Right ventricle myocardium superior (tissue), 1 donor: ENCODE measurements around the gene LRRC59. TPM values are rescaled to one million over a fixed set of nuclear protein-coding genes. Genes with fewer than 3 reads are reported as not detected.
"Not testable (repeated sequence)": the region's sequence is repeated elsewhere in the genome, so short reads cannot be mapped to it uniquely, and the experiment has no call there.

Experiments
- ATAC-seq: fragments of 200-7000 bp; cut with Tn5 transposase; one replicate; pipeline ENCODE4 v1.9.1; 2020; ENCODE audit warnings: mild to moderate bottlenecking; ENCODE audit not compliant: poor library complexity
- DNase-seq: peaks from one replicate; pipeline ENCODE4 v3.0.0-alpha.2; 2020
- intact Hi-C: fragments of 100-400 bp; cut with DNase I; formaldehyde crosslinking; loops from one replicate; pipeline ENCODE4 v1.11.2; 2022
- total RNA-seq: library from RNA; stranded (reverse); fragmentation: NEBNext Ultra II Directional; extraction: Animal tissue kit (Norgen Biotek cat#: 25700); gene quantifications from one replicate; pipeline ENCODE4 v1.2.1, GENCODE V29; 2021
- donor health status: DM: no; HTN: yes; CAD: no; lungs with severe emphysema.

The LRRC59 gene
- total RNA-seq, 1 donor from 2014 or later: 20.3 TPM

GRCh38 chr17:50333291-50334057 is 63.8 kb downstream of the LRRC59 start:
- intact Hi-C loops, ATAC-seq, DNase-seq: not testable (repeated sequence)

- intact Hi-C loops: no loop called here
- ATAC-seq (peak; percentile 86), DNase-seq (no peak)
Observed at GRCh38 chr17:50332196-50332595, 65.1 kb downstream of the LRRC59 start.

Other genes starting within 250 kb of the LRRC59 start
- gene PPP1R9B, start 246.8 kb downstream of the LRRC59 start, total RNA-seq: 35.4 TPM
- 135 TPM for gene SGCA, start 231.5 kb downstream of the LRRC59 start, total RNA-seq
- 28.1 TPM for gene COL1A1, start 195.9 kb downstream of the LRRC59 start, total RNA-seq
- not detected for gene TMEM92, start 123.1 kb downstream of the LRRC59 start, total RNA-seq
- gene XYLT2, start 51.4 kb downstream of the LRRC59 start, total RNA-seq: 13.0 TPM
- gene MRPL27, start 24.3 kb downstream of the LRRC59 start, total RNA-seq: 78.6 TPM
- not detected for gene EME1, start 24.3 kb downstream of the LRRC59 start, total RNA-seq
- 25.0 TPM for gene ACSF2, start 28.7 kb upstream of the LRRC59 start, total RNA-seq
- gene CHAD, start 71.4 kb upstream of the LRRC59 start, total RNA-seq: 0.27 TPM
- 49.7 TPM for gene RSAD1, start 81.3 kb upstream of the LRRC59 start, total RNA-seq
- 0.43 TPM for gene MYCBPAP, start 110.9 kb upstream of the LRRC59 start, total RNA-seq
- gene EPN3, start 135.2 kb upstream of the LRRC59 start, total RNA-seq: 17.7 TPM
- 58.2 TPM for gene SPATA20, start 149.7 kb upstream of the LRRC59 start, total RNA-seq
- gene CACNA1G, start 163.2 kb upstream of the LRRC59 start, total RNA-seq: 0.24 TPM
- gene ABCC3, start 237.4 kb upstream of the LRRC59 start, total RNA-seq: 0.43 TPM